T1000 (cell line): ENCODE data around the gene ABCD2.
A peak's percentile ranks its signal among the peaks of the same experiment; 100 is the strongest.
"Not testable (repeated sequence)": the region's sequence is repeated elsewhere in the genome, so short reads cannot be mapped to it uniquely, and the experiment has no call there.

ENCODE experiments used
- DNase-seq: peaks from one replicate; lab custom pipeline; 2025; ENCODE audit warnings: mixed read lengths; lab: John Stamatoyannopoulos, UW

The ABCD2 gene

DNA sequence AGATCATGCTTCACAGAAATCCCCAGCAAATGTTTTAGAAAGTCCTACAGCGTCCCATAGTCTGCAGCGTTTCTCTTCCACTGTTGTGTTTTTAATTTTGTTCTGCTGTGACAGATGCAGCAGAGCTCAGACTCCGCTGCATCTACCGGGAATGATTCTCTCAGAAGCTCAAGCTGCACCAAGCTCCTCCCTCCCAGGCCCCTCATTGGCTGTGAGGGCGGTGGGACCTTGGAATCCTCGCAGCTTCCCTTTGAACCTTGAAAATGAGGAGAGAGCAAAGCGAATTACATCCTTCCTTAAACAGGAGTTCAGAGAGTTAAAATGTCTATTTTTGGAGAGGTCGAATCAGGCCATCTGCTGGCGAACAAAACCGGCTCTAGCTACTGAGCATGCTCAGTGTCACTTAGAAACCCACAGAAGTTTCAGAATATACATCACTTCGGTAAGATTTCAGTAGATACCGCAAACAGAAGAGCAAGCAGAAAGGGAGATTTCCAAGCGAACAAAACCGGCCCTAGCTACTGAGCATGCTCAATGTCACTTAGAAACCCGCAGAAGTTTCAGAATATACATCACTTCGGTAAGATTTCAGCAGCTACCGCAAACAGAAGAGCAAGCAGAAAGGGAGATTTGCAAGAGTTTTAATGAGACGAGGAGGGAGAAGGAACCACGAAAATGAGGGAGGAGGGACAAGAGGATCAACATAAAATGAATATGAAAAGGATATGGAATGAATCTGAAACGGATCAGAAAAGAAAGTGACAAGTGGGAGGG is at the start of gene ABCD2:
ABCD2 (minus strand) TSS at position 144 of the 774 bp plus-strand sequence. CDS start 188 bp downstream, outside the sequence.
- peak; percentile 66 for DNase-seq

DNA sequence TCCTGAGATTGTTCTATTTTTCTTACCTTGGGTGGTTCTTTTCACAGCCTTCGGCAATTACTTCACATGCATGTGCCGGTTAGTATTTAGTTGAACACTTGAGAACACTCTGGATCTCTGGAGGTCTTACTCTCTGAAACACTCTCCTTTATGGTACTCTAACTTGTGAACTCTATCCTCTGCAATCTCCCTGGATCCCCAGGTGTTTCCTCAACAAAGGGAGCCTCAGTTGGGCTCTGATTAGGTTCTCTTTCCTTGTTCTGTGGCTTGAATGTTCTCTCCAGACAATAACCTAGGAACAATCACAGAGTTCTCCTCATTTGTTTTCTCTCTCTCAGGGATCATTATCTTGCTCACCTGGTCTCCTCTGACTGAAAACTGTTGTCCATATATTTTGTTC is 40.5 kb upstream of the ABCD2 start:
- DNase-seq, result no peak

DNA sequence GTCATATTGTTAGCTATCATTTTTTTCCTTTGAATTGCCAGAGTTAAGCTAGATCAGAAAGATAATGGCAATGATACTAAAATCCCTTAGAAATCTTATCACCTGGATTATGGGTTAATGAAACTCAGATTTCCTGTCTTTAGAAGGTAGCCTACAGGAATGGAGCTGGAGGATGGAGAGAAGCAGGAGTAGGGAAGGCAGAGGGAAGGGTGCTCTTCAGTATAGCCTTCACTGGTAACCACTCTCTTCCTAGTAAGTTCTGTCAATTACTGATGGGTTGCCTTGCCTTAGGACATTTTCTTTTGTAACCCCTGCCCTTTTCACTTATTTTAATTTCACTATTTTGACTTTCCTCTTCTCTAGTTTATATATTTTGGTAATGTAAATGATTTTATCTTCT is 27.8 kb upstream of the ABCD2 start:
- DNase-seq, result no peak

DNA sequence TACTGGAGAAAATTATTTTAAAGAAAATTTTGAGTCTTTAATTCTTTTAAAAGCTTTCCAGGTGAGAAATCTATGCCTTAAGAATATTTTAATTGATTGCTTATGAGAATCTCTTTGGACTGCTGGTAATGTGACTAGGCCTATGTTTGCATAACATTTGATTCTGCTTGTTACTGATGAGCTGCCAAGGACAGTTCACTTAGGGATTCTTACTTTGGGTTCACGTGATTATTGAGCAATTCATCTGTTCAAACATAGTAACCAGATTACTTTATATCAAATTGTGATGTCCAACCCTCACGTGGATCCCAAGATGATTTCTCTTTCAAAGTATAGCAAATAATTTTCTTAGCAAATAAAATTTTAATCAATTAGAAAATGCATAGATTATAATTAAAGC is 27.4 kb upstream of the ABCD2 start:
- DNase-seq, result no peak

DNA sequence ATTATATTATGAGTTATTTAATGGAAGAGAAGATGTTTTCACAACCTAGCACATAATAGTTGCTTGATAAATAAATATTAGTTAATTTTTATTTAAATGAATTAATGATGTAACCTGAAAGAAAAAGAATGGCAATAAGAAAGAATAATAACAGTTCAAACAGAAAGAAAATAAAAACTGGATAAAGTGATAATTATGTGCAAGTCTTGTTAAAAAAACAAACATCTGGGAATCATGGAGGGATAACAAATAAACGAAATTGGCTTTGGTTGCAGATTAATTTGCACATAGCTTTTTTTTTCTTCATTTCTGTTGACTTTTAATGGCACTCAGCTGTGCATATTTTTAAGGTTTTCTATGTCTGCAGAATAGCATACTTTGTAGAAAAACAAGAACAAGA is 23.4 kb upstream of the ABCD2 start:
- DNase-seq, result no peak

DNA sequence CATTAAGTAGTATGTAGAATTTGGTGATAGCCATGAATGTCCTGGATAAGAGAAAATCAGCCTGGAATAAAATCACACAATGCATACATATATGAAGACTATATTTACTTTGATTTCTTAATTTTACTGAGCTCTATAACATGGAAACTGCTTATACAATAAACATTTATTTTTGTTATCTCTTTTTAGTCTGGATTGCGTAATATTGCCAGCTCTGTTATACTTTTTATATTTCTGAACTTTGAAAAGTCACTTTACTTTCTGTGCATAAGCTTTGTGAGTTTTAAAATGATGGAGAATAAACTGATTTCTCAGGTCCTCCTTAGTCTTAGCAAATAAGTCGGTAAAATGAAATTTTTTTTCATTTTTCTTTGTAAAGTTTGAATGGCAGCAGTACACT is 19.2 kb upstream of the ABCD2 start:
- DNase-seq, result no peak

DNA sequence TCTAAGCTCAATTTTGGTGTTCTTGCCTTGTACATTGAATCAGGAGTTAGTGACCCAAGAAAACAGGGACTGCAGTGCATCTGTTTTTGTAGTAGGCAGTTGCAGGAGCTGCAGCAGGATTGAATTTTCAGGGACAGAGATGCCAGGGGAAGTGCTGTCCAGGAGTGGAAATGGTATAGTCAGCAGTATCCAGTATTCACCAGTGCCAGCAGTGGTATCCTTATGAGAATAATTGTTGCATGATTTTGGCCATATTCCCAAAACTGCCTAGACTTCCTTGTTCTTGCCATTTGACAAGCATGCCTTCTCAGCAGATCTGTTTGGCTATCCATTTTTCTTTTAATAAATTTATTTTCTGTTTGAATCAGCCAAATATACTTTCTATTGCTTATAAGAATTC is 18.6 kb upstream of the ABCD2 start:
- no peak for DNase-seq

DNA sequence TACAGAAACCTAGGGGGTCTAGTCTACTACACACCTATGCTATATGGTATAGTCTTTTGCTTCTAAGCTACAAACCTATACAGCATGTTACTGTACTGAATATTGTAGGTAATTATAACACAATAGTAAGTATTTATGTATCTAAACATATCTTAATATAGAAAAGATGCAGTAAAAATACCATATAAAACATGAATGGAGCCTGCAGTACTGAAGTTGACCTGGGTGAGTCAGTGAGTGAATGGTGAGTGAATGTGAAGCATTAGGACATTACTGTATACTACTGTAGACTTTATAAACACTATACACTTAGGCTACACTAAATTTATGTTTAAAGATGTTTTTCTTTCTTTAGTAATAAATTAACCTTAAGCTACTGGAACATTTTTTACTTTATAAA is 13.1 kb upstream of the ABCD2 start:
- no peak for DNase-seq

DNA sequence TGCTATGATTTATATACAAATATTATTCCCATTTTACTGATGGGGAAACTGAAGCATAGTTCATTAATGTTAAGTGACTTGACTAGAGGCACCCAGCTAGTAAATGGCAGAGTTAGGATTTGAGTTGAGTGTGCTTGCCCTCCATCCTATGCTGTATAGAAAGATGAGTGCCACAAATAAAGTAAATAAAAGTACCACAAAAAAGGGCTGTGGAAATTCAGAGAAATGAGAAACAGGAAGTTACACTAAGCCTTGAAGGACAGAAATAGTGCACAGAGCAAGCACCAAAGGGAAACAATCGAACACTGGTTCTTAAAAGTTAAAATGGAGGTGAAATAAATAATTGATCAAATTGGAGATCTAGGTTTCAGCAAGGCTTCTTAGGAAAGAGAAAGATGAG is 9.2 kb upstream of the ABCD2 start:
- DNase-seq, result no peak

DNA sequence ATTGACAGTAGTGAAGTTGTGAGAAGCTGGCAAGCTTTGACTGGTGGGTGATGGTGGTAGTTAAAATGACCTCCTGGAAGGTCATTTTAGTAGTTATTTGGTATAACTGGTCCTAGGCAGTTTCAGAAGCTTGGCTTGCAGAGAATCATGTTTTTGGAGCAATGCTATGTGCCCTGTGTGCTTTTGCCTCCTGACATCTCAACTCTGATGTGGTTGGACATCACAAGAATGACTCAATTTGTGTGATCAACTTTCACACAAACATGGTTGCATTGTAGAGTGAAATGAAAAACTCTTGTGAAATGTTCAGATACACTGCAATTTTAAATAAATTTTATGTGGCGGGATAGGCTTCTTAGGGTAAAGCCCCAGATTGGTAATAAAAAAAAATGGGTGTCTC is 8.3 kb upstream of the ABCD2 start:
- no peak for DNase-seq

DNA sequence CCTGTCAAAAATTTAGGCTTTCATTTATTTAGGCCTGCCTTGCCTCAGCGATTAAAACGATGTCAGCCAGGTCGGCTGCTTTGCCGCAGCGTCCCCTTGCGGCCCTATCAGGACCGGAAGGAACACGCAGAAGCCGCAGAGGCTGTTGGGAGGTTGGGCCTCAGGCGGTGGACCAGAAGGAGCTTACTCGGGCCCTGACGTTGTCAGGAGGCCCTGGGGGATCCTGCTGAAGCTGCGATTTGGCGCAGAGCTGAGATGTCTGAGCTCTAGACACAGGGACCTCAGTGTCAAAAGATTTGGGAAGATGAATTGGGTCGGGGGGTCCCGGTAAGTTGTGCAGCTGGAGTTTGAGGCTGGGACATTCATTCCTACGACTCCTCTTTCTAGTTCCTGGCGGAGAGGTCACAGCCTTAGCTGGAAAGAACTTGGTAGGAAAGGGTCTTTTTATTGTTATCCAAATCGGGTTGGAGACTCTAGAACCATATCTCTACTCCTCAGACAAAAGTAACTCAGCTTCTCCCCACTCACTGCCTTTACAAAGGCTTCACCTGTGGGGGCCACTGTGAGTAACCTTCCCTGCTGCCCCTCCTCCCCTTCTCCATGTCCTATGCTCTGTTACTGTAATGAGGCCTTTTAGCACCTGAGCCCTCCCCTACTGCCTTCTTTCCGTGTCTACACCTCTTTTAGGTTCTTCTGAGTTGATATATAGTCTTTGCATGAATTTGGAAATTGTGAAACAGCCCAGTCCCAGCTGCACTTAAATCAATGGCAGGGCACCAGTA is 6.6 kb upstream of the ABCD2 start:
- no peak for DNase-seq

DNA sequence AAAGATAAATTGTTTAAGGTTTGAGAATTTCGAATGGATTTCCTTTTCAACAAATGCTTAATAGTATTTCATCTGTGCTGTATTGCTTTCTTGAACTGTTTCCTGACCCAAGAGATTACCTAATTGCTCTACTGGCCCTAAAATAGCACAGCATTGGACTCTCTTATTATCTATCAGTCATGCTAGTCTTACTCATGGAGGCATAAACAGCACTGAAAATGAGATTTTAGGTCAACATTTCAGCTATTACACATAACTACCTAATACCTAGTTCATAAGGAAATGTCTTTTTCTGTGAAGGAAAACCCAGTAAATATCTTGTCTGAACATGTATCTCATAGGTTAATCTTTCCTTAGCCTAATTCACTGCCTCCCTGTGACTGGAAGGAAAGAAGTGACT is 4.3 kb upstream of the ABCD2 start:
- DNase-seq, result no peak

DNA sequence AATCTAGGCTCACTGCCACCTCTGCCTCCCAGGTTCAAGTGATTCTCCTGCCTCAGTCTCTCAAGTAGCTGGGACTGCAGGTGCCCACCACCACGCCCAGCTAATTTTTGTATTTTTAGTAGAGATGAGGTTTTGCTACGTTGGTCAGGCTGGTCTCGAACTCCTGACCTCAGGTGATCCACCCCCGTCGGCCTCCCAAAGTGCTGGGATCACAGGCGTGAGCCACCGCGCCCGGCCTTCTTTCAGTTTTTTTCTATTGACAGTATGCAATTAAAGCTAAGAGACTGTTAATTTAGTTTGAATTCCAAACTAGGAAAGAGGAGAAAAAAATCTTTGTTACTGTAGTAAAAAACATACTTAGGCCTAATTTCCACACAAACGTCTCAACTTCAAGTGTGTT is 3.6 kb upstream of the ABCD2 start:
- DNase-seq, result not testable (repeated sequence)

DNA sequence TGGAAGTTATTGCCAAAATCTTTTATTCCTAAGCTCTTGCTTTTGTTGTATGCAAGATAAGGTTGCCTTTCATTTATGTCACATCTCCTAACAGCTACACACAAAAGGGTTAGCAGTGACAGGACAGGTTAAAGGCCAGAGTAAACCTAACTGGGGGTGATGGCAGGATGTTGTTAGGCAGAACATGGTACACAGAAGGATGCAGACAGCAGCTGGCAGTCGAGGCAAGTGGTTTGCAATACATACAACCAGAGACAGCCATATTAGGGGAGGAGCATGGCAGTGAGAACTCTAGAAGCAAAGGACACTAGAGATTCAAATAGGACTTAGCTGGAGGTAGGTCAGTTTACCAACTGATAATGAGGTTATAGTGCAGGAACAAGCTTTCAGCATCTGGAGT is 2.7 kb upstream of the ABCD2 start:
- no peak for DNase-seq

DNA sequence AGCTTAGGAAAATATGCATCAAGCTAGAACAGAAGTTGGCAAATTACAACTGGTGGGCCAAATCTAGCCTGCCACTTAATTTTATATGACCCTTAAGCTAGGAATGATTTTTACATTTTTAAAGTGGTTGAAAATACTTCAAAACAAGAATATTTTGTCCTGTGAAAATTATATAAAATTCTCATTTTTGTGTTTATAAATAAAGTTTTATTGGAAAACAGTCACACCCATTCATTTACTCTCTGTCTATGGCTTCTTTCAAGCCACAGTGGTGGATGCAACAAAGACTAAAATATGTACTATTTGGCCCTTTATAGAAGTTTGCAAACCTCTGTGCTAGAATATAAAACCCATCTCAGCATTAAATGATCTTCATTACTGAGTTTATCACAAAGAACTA is 2.1 kb upstream of the ABCD2 start:
- no peak for DNase-seq

DNA sequence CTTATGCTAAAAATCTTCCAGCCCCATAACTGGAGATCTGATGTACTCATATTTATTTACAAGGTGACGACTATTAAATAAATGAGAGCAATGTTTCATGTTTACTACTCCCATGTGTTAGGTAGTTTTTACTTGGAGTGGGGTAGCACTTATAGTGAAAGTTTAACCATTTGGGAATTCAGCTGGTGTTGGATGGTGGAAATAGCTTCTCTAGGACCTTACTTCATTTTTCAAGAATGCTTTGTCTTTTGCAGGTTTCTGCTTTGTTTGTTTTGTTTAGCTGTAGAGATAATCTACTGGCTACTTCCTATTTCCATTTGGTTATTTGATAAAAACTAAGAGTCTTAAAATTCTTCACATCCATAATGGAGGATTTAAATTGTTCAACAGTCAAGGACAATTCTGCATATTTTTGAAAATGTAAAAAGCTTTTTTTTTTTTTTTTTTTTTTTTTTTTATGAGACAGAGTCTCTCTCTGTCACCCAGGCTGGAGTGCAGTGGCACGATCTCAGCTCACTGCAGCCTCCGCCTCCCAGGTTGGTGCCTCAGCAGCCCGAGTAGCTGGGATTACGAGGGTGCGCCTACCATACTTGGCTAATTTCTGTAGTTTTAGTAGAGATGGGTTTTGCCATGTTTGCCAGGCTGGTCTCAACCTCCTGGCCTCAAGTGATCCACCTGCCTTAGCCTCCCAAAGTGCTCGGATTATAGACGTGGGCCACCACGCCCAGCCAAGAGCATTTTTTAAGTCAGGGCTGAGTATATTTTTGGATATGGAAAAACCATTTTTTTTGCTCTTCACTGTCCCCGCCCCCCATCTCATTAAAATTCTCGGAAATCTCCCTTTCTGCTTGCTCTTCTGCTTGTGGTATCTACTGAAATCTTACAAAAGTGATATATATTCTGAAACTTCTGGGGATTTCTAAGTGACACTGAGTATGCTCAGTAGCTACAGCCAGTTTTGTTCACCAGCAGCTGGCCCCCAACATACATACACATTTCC is 1.4 kb upstream of the ABCD2 start:
- DNase-seq, result no peak

DNA sequence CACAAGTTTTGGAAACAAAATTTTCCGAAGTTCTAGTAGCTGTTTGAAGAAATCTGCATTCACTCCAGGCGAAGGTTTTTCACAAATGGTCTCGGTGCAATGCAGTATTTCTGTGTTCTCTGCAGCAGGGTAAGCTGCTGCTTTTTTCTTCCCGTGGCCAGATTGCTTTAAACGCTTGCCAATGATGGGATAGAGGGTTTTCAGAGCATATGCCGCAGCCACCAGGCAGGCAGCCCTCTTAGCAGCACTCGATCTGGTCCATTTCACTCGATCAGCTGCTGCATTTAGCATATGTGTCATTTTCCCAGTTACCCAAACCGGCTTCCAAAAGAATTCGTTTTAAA is 315 bp downstream of the ABCD2 start:
- no peak for DNase-seq

DNA sequence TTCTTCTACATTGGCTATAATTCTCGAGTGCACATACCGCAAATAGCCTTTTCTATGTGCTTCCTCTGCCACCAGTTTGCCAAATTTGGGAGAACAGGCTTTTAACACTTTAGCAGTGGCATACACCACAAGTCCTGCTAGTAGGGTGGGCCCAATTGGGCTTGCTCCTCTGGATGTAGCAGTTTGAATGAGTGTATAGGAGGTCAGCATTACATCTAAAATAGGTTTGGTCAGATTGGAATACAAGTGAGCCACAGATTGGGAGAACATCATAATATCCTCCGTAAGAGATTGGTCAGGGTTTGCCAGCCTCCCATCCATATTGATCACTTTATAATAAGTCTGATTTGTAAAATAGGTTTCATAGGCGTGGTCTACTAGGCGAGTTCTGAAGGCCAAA is 902 bp downstream of the ABCD2 start:
- no peak for DNase-seq

DNA sequence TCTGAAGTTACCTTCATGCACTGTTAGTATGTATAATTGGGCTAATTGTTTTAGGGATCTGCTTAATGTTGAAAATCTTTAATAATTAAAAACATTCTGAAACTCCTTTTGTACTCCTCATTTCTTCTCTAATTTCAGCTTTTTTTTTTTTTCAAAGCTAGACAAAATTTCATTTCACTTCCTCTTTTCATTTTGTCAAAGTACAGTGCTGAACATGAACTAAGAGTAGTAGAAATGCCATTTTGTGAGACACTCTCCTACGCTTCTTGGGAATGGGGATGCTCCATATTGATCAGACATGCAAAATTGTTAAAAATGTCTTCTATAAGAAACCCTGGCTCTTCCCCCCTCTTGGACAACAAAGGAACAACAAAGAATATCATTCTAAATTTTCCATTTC is 1.7 kb downstream of the ABCD2 start:
- no peak for DNase-seq

DNA sequence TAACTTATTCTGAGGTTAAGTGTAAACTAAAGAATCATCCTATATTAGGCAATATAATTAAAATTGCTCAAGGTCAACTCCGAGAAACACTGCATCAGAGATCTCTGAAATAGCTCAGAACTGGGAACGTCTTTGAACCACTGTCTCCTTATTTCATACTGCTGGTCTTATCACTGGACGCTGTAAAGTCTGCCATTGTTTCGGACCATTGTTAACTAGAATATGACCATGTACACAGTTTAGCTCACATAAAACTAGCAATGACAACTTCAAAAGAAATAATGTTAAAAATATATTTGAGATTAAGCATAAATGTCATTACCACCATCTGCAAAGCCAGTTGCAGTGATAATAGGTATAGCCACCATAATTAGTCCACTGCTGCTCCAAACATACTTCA is 2.9 kb downstream of the ABCD2 start:
- DNase-seq, result no peak

DNA sequence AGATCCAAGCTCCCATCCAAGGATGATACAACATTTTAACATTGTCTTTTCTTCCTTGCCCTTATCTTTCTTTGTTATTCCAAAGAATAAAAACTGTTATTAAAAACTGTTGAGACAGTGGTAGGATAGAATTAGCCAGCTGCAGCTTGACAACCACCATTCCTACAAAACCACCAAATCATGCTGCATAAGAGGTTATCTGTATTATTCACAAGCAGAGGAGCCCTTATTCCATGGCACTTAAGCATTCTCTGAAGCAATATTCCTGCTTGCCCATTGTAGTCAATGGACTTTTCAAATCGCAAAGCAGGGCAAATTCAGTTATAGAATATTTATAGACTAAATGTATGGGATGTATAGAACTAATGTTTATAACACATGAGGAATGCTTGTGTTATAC is 3.4 kb downstream of the ABCD2 start:
- DNase-seq, result no peak

DNA sequence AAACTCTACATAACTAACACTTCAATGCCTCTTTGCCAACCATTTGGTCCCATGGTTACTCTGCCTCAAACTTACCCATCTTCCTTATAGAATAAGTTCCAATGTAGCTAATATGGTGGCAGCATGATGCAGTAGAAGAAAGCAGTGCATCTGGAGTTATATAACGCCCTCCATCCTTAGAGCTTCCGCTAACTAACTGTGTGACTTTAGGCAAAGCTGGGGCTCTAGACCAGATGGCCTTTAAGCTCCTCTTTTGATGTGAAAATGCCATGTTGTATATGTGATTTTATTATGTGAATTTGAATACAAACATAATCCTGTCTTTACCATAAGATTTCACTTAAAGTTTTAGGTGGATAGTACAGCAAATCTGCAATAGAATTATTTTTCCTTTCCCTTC is 6.1 kb downstream of the ABCD2 start:
- DNase-seq, result no peak

DNA sequence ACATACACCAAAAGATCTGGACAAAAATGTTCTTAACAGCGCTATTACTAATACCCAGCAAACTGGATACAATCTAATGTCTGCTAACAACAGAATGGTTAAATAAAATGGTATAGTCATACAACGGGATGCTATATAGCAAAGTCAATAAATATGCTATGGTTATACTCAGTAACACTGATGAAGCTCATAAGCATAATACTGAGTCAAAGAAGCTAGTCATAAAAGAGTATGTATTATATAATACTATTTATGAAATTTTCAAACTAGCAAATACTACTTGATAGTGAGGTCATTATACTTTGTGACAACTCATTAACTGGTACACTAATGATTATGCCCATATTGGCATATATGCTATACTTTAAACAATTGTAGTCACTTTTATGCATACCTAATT is 7.4 kb downstream of the ABCD2 start:
- no peak for DNase-seq
